GM23248 (cell line): ENCODE data around the gene RADIL. TPM values are rescaled to one million over a fixed set of nuclear protein-coding genes. Genes with fewer than 3 reads are reported as not detected.

Experiments used
- DNase-seq: peaks from one replicate; pipeline ENCODE4 v3.0.0-alpha.2; 2015
- H2AFZ ChIP-seq: fragments of 200-600 bp; sonication (generic); 2 replicates; pipeline ENCODE4 v1.6.1; 2016; ENCODE audit warnings: antibody characterized with exemption
- H3F3A ChIP-seq: fragments of 200-600 bp; sonication (generic); 2 replicates; pipeline ENCODE4 v1.6.1; 2016; ENCODE audit warnings: mild to moderate bottlenecking, antibody characterized with exemption, mixed run types; ENCODE audit not compliant: insufficient read depth
- H3K27ac ChIP-seq: fragments of 200-600 bp; sonication (generic); 2 replicates; pipeline ENCODE4 v1.5.1; 2016; ENCODE audit warnings: mild to moderate bottlenecking
- H3K27me3 ChIP-seq: fragments of 200-600 bp; sonication (generic); replicated peaks from 2 replicates; pipeline ENCODE4 v1.6.1; 2016; ENCODE audit warnings: mild to moderate bottlenecking; ENCODE audit not compliant: insufficient read depth
- H3K36me3 ChIP-seq: fragments of 200-600 bp; sonication (generic); 2 replicates; pipeline ENCODE4 v1.6.1; 2016; ENCODE audit warnings: low read depth, mild to moderate bottlenecking
- H3K4me1 ChIP-seq: fragments of 200-600 bp; sonication (generic); 2 replicates; pipeline ENCODE4 v1.6.1; 2016; ENCODE audit warnings: mild to moderate bottlenecking; ENCODE audit not compliant: insufficient read depth
- H3K4me2 ChIP-seq: fragments of 200-600 bp; sonication (generic); one replicate; pipeline ENCODE4 v1.6.1; 2016; ENCODE audit warnings: mild to moderate bottlenecking; ENCODE audit not compliant: unreplicated experiment
- H3K4me3 ChIP-seq: fragments of 200-600 bp; sonication (generic); 2 replicates; pipeline ENCODE4 v1.5.1; 2016; ENCODE audit warnings: mild to moderate bottlenecking
- H3K79me2 ChIP-seq: fragments of 200-600 bp; sonication (generic); 2 replicates; pipeline ENCODE4 v1.6.1; 2016; ENCODE audit warnings: mild to moderate bottlenecking; ENCODE audit not compliant: insufficient read depth
- H3K9ac ChIP-seq: fragments of 200-600 bp; sonication (generic); 2 replicates; pipeline ENCODE4 v1.6.1; 2016; ENCODE audit warnings: mild to moderate bottlenecking
- H3K9me2 ChIP-seq: fragments of 200-600 bp; sonication (generic); 2 replicates; pipeline ENCODE4 v1.6.1; 2016; ENCODE audit warnings: mixed run types, mild to moderate bottlenecking, moderate library complexity; ENCODE audit not compliant: insufficient read depth
- H3K9me3 ChIP-seq: fragments of 200-600 bp; sonication (generic); one replicate; pipeline ENCODE4 v1.6.1; 2017; ENCODE audit warnings: low read depth
- H4K20me1 ChIP-seq: fragments of 200-600 bp; sonication (generic); 2 replicates; pipeline ENCODE4 v1.6.0; 2016; ENCODE audit not compliant: insufficient read depth
- EZH2 ChIP-seq: fragments of 200-600 bp; sonication (generic); IDR thresholded peaks from 2 replicates; pipeline ENCODE4 v1.6.1; 2018; ENCODE audit warnings: antibody characterized with exemption, mild to moderate bottlenecking; ENCODE audit not compliant: insufficient read depth, poor library complexity, severe bottlenecking
- EZH2phosphoT487 ChIP-seq: fragments of 200-600 bp; sonication (generic); IDR thresholded peaks from 2 replicates; pipeline ENCODE4 v1.6.1; 2018; ENCODE audit warnings: antibody characterized with exemption, moderate library complexity, mild to moderate bottlenecking, low read depth; ENCODE audit not compliant: insufficient read depth
- WGBS, 2 experiments: methylation state at CpG; one replicate each; pipeline ENCODE4 v1.1.6; 2015 to 2017; ENCODE audit warnings: low lambda C conversion rate in 2 of 2, low coverage in 1 of 2; ENCODE audit errors: missing lambda C conversion rate in 2 of 2; 5-methylcytosine and 5-hydroxymethylcytosine counted together
- in situ Hi-C: fragments of 300-500 bp; cut with MboI; formaldehyde crosslinking; loops from 2 replicates; pipeline ENCODE4 v1.15.0; 2020
- polyA plus RNA-seq: library from polyadenylated mRNA; unstranded; fragments of >200 nt; fragmentation: Nextera tagmentation; extraction: Ambion mirVana; gene quantifications from 2 replicates; pipeline ENCODE4 v1.2.1, GENCODE V29; 2016
- total RNA-seq: library from RNA; depleted of rRNA; stranded (reverse); fragments of >200 nt; shearing (Covaris generic); gene quantifications from 2 replicates; pipeline ENCODE4 v1.2.3, GENCODE V29; 2014

RADIL gene
- total and polyA plus RNA-seq, 2 experiments from 2014 or later = 0.55 to 4.3 TPM

- Histone ChIP-seq H3K4me1 (no peaks in the 10 kb centered on the region), H3K36me3 (no peaks in the 10 kb centered on the region), H3K4me2 (no peak overlapping the region), H2AFZ (no peak overlapping the region), H3K4me3 (no peak overlapping the region), H3K9me3 (no peaks in the 10 kb centered on the region), H3K27ac (no peak overlapping the region), H3F3A (no peaks in the 10 kb centered on the region), H3K9me2 (no peaks in the 10 kb centered on the region), H3K79me2 (no peaks in the 10 kb centered on the region), H3K9ac (no peak overlapping the region), H4K20me1 (no peaks in the 10 kb centered on the region), H3K27me3 (no peaks in the 10 kb centered on the region)
- 15 to 16% methylated on average over 31 to 44 of the region's 47 CpGs for WGBS, 2 experiments
- TF ChIP-seq EZH2phosphoT487 = no peak
- DNase-seq = peak; percentile 53
- in situ Hi-C loops = loop anchor here (10.0 kb wide), 1 partner anchor 292 kb away; no protein-coding TSS in a partner anchor
These were observed 90.9 kb downstream of the RADIL start for GRCh38 chr7:4792537-4793126.

- Histone ChIP-seq H2AFZ (no peak overlapping the region), H3K4me1 (no peaks in the 10 kb centered on the region), H3K27me3 (no peaks in the 10 kb centered on the region), H3K9me3 (no peaks in the 10 kb centered on the region), H3K36me3 (no peaks in the 10 kb centered on the region), H3K9ac (no peak overlapping the region), H3K79me2 (no peaks in the 10 kb centered on the region), H3K27ac (no peak overlapping the region), H3K4me3 (no peak overlapping the region), H3K9me2 (no peaks in the 10 kb centered on the region), H3F3A (no peaks in the 10 kb centered on the region), H4K20me1 (no peaks in the 10 kb centered on the region), H3K4me2 (no peak overlapping the region)
- peak; percentile 88 for DNase-seq
- in situ Hi-C loops = loop anchor here (10.0 kb wide), 1 partner anchor 293 kb away; no protein-coding TSS in a partner anchor
- 38 to 52% methylated on average over 30 to 50 of the region's 50 CpGs for WGBS, 2 experiments
- TF ChIP-seq EZH2phosphoT487 = no peak
- TF ChIP-seq EZH2 = no peak
These were observed 91.6 kb downstream of the RADIL start for GRCh38 chr7:4791738-4792536.

- DNase-seq = no peak
- H3K36me3 ChIP-seq = peaks cover 1% of the 10 kb centered on the region; the same call in 1 of the 2 replicates
These were observed 92.3 kb downstream of the RADIL start for GRCh38 chr7:4791101-4791737.

GRCh38 chr7:4790516-4790991 is 93.0 kb downstream of the RADIL start:
- Histone ChIP-seq H3K4me3 (no peak overlapping the region), H3K4me2 (no peak overlapping the region), H3K9me3 (no peaks in the 10 kb centered on the region), H3K4me1 (no peaks in the 10 kb centered on the region), H2AFZ (no peak overlapping the region), H3K36me3 (peaks cover 8% of the 10 kb centered on the region; the same call in 1 of the 2 replicates), H3K9me2 (no peaks in the 10 kb centered on the region), H3F3A (no peaks in the 10 kb centered on the region), H4K20me1 (no peaks in the 10 kb centered on the region), H3K79me2 (no peaks in the 10 kb centered on the region), H3K27ac (no peak overlapping the region), H3K9ac (no peak overlapping the region), H3K27me3 (no peaks in the 10 kb centered on the region)
- 90 to 93% methylated on average over 24 of the region's 24 CpGs for WGBS, 2 experiments
- in situ Hi-C loops = loop anchor here (10.0 kb wide), 1 partner anchor 294 kb away; no protein-coding TSS in a partner anchor
- DNase-seq = no peak
- no peak for TF ChIP-seq EZH2
- TF ChIP-seq EZH2phosphoT487 = no peak

More at GRCh38 chr7:4791101-4791737, 92.3 kb downstream of the RADIL start:
- Histone ChIP-seq H3K9ac (no peak overlapping the region), H3K4me2 (no peak overlapping the region), H4K20me1 (no peaks in the 10 kb centered on the region), H3F3A (no peaks in the 10 kb centered on the region), H2AFZ (no peak overlapping the region), H3K79me2 (no peaks in the 10 kb centered on the region), H3K4me1 (no peaks in the 10 kb centered on the region), H3K4me3 (no peak overlapping the region), H3K9me2 (no peaks in the 10 kb centered on the region), H3K27ac (no peak overlapping the region), H3K9me3 (no peaks in the 10 kb centered on the region), H3K27me3 (no peaks in the 10 kb centered on the region)
- no peak for TF ChIP-seq EZH2
- TF ChIP-seq EZH2phosphoT487 = no peak
- WGBS, 2 experiments = 91 to 95% methylated on average over 22 to 23 of the region's 25 CpGs
- in situ Hi-C loops = loop anchor here (10.0 kb wide), 1 partner anchor 294 kb away; no protein-coding TSS in a partner anchor
